MV-4-11 (cell line): Measurements from ENCODE around the gene GJA4.

ENCODE experiments used
- DNase-seq: peaks from one replicate; lab custom pipeline; 2025; lab: John Stamatoyannopoulos, UW

GJA4 gene

DNA sequence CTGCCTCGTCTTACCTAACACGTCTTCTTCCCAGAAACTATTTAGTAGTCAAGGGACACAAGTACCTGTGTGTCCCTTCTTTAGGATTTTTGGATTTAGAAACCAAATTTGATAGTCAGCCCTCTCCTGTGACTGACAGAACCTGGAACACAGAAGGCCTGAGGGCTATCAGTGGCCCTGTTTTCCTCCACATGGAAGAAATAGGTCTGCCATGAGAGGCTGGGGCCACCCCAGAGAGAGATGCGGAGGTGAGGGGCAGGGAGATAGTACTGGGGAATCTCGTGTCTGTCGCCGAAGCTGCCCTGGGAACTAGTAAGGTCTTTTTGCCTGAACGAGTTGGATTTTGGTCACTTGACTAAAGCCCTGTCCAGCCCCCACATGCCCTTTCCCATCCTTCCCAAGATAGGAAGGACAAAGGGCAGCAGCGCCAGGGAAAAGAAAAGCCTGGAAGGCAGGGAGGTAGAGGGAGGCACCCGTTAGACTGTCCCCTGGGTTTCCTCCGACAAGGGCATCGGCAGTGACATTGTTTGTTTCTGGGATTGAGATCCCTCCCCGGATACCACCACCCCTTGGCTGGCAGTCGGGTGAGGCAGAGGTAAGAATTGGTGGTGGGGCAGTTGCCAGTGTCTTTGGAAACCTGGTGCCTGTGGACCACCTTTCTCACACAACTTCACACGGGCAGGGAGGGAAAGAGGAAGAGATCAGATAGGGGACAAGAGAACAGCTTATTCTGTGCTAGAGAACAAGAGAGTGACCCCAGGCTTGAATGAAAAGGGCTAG, 46.9 kb downstream of the GJA4 start:
- no peak for DNase-seq

DNA sequence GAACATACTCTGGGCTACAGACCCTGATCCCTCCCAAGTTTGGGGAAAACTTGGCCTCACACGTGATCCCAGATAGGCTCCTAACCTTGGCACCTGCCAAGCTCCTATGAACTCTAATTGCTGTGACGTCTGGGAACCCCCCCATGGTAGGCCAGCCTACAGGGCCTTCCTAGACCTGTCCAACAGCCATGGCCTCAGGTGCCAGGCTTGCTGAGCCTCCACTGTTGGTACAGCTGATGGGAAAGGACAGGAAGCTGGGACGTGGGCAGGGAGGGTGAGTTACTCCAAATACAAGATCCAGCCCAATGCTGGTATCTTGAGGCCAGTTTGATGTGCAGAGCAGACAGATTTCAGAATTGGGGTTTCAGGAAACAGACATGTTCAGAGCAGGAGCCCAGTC, 47.6 kb downstream of the GJA4 start:
- DNase-seq: no peak

DNA sequence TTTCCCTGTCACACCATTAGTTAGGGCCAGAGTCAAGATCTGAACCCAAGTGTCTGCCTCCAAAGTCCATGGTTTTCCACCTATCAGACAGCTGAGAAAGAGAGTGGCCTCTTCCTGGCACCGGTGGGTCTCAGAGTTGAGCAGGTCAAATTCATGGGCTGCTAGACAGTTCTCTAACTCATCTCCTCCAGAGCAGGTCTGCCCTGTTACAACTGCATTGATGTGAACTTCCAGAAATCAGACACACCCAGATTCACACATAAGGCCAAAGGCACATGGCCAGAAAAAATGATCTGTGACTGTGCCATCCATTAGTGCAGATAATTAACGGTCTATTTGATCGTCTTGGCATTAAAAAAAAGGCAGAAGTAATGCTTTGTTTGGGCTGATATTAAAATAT, 49.3 kb downstream of the GJA4 start:
- no peak for DNase-seq

DNA sequence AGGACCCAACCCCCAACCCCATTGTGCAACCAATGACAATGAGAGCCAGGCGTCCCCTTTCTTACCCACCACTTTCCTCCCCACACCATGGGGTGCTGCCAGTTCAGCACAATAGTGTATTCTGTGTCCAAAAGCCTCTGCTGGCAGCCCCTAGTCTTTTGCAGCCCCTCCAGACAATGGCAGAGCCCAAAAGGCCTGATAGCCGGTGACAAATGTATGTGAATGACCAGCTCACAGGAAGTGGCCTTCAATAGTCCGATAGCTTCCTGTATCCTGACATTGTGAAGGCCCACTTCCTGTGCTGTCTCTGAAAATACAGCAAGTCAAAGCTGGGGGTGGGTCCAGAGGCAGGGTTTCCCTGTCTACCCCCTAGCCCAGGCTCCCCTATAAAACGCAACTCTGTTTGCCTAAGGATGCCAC, 50.2 kb downstream of the GJA4 start:
- no peak for DNase-seq

DNA sequence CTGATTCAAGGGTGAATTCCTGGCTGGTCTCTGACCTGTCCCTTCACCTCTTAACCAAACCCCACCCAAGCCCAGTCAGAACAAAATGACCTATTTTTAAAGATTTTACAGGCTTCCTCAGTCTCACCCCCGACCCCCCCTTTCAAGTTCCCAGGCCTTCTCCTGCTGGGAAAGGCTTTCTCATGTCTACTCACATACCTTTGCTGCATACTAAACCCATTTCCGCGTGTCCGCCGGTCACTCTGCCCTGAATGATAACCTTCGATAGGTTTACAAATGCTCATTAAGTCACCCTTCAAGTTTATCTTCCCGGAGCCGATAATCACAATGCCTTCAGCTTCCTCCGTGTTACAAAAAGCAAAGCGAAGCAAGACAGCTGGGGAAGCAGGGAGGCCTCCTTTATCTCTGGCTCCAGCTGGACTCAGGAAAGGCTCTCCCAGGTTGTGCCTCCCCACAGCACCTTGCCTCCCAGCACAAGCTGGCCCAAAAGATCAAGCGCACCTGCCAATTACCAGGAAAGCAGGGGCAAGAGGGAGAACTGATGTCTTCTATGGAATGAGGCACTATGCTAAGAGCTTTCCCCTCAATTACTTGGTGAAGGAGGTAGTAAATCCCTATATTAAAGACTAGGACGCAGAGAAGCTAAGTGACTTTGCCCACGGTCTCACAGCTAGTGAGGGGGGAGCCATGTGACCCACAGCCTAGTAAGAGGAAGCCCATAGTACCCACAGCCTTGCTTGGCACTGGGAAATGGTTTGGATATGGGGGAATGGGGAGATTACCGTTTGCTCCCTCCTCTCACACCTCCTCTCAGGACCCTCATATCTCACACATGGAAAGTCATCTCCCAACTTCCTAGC, 50.8 kb downstream of the GJA4 start:
- DNase-seq: no peak

DNA sequence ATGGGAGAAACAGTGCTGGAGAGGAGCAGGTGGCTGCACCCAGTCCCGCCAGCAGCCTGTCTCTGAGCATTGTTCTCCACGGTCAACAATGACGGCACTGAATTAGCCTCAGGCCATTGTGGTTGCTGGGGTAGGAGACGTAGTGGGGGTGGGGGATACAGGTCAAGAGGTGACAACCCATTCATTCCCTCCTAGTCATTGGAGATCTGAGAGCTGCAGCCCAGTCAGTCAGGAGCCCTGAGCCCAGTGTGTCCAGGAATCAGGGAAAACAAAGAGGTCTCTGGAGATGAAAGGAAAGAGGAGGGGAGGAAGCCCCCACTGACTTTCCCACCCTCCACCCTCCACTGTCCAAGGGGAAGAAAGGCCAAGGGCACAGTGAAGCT, 51.4 kb downstream of the GJA4 start:
- DNase-seq: no peak
